Transverse colon (tissue), 4 donors: Measurements from ENCODE around the gene ENPP6. TPM values are rescaled to one million over a fixed set of nuclear protein-coding genes. Genes with fewer than 3 reads are reported as not detected.

ENCODE experiments used
- DNase-seq: peaks from one replicate; pipeline ENCODE4 v3.0.0-alpha.2; 2019
- H3K27ac ChIP-seq, 4 donors: fragments of 200-600 bp; sonication (generic); 2 replicates each; pipeline ENCODE4 v1.5.1; 2016 to 2018; ENCODE audit warnings: inconsistent platforms in 4 of 4
- H3K27me3 ChIP-seq: fragments of 200-600 bp; sonication (generic); 2 replicates; pipeline ENCODE4 v1.5.1; 2017; ENCODE audit warnings: inconsistent platforms
- H3K36me3 ChIP-seq, 4 donors: fragments of 200-600 bp; sonication (generic); 2 replicates each; pipeline ENCODE4 v1.5.1; 2017 to 2019; ENCODE audit warnings: inconsistent platforms in 4 of 4
- H3K4me1 ChIP-seq, 4 donors: fragments of 200-600 bp; sonication (generic); 2 replicates each; pipeline ENCODE4 v1.5.1; 2017 to 2020; ENCODE audit warnings: inconsistent platforms in 4 of 4
- H3K4me3 ChIP-seq, 4 donors: fragments of 200-600 bp; sonication (generic); 1 replicate in 1 of 4; 2 replicates in 3 of 4; pipeline versions ENCODE4 v1.5.1 to v1.6.1; 2017 to 2019; ENCODE audit warnings: inconsistent platforms in 4 of 4
- H3K9me3 ChIP-seq, 2 donors: fragments of 200-600 bp; sonication (generic); 2 replicates each; pipeline ENCODE4 v1.5.1; 2017 to 2019; ENCODE audit warnings: inconsistent platforms in 2 of 2
- CTCF ChIP-seq, 5 experiments: fragments of 200-600 bp in 3 of 5; fragments of 450-650 bp in 2 of 5; sonication (generic) in 3 of 5; IDR thresholded peaks; 1 replicate in 2 of 5; 2 replicates in 3 of 5; pipeline ENCODE4 v1.5.1; 2016 to 2017; ENCODE audit warnings: antibody characterized with exemption in 5 of 5, inconsistent platforms in 3 of 5, mild to moderate bottlenecking in 2 of 5, moderate library complexity in 1 of 5
- EP300 ChIP-seq: sonication (generic); formaldehyde crosslinking; IDR thresholded peaks from one replicate; pipeline ENCODE4 v1.6.1; 2017; ENCODE audit warnings: antibody characterized with exemption, low read depth
- POLR2A ChIP-seq: fragments of 450-650 bp; IDR thresholded peaks from one replicate; pipeline ENCODE4 v1.6.1; 2016; ENCODE audit warnings: antibody characterized with exemption, mild to moderate bottlenecking, moderate library complexity
- POLR2AphosphoS5 ChIP-seq, 3 donors: sonication (generic); formaldehyde crosslinking; IDR thresholded peaks; one replicate each; pipeline ENCODE4 v1.6.1; 2016; ENCODE audit warnings: antibody characterized with exemption in 3 of 3
- WGBS, 2 donors: methylation state at CpG; one replicate each; pipeline ENCODE4 v1.1.5; 2018; ENCODE audit warnings: low coverage in 1 of 2; 5-methylcytosine and 5-hydroxymethylcytosine counted together
- in situ Hi-C, 4 donors: fragments of 200-750 bp; cut with MboI; loops; one replicate each; pipeline versions ENCODE4 v1.15.0 to v1.15.1; 2017; ENCODE audit warnings: low sequenced_read_pairs in 3 of 4, low pct_ligation_motif_present in 1 of 4, low pct_unique_long_range_greater_than_20kb in 1 of 4
- intact Hi-C: fragments of 100-400 bp; cut with DNase I; formaldehyde crosslinking; loops from one replicate; pipeline ENCODE4 v1.15.1; 2023; ENCODE audit warnings: low total_unique reads
- total RNA-seq, 4 donors: library from RNA; depleted of rRNA; stranded (reverse); fragments of >200 nt; gene quantifications; one replicate each; pipeline ENCODE4 v1.1.0, GENCODE V29; 2016

Gene ENPP6
- total RNA-seq, 4 donors from 2014 or later, result 0.14 to 0.64 TPM; not detected in 2

DNA sequence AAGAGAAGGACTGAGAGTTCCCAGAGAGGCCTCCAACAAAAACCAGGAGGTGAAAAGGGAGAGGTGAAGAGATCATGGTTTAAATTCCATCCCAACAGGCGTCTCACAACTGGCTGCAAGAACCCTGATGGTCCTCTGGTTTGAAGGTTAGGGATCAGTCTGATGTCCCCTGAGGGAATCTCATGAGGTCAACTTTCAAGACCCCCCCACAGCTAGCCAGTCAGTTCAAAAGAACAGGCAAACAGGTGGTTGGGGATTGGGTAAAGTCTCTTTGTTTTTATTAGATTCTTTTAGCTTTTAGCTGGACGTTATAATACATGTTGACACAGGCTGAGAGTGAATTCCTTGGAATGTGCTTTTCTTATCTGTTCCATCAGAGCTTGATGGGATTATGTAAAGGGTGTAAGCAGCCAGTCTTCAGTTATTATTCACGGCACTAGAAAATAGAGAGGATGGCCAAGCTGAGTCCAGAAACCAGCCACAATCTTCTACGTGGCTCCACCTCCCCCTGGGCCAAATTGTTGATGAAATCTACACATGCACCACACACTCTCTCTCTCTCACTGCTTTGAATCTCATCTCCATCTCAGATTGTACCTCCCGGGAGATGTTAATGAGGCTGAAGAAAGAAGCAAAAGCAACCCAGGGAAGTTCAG is 20.8 kb downstream of the ENPP6 start:
- Histone ChIP-seq H3K36me3 (no peaks in the 10 kb centered on the region), H3K27ac (no peak overlapping the region), H3K9me3 (no peaks in the 10 kb centered on the region), H3K4me3 (no peak overlapping the region), H3K4me1 (no peaks in the 10 kb centered on the region), H3K27me3 (no peaks in the 10 kb centered on the region)
- WGBS, 2 donors, result 63 to 100% methylated on average over 1 to 5 of the region's 5 CpGs
- in situ Hi-C loops, result no loop called here
- DNase-seq, result no peak
- intact Hi-C loops, result no loop called here
- TF ChIP-seq POLR2A, result no peak
- no peak for TF ChIP-seq CTCF (IDR thresholded peaks at IDR 0.05)
- TF ChIP-seq POLR2AphosphoS5 (IDR thresholded peaks at IDR 0.05), result no peak
- TF ChIP-seq EP300, result no peak

- no peak overlapping the region for H3K4me3 ChIP-seq
- in situ Hi-C loops, result no loop called here
- no peaks in the 10 kb centered on the region for H3K9me3 ChIP-seq
- DNase-seq, result no peak
- TF ChIP-seq POLR2AphosphoS5 (IDR thresholded peaks at IDR 0.05), result no peak
- no peak for TF ChIP-seq CTCF (IDR thresholded peaks at IDR 0.05)
- no peak for TF ChIP-seq EP300
- no peak for TF ChIP-seq POLR2A
- intact Hi-C loops, result no loop called here
- 89 to 93% methylated on average over 9 to 15 of the region's 15 CpGs for WGBS, 2 donors
- no peak overlapping the region for H3K27ac ChIP-seq
- H3K27me3 ChIP-seq, result no peaks in the 10 kb centered on the region
- H3K36me3 ChIP-seq, result no peaks in the 10 kb centered on the region
- H3K4me1 ChIP-seq, result no peaks in the 10 kb centered on the region
Observed at GRCh38 chr4:184193556-184194525, 23.8 kb downstream of the ENPP6 start.

GRCh38 chr4:184192933-184193332 is 24.7 kb downstream of the ENPP6 start:
- H3K4me3 ChIP-seq, result no peak overlapping the region
- 69 to 92% methylated on average over 2 of the region's 2 CpGs for WGBS, 2 donors
- intact Hi-C loops, result no loop called here
- no peaks in the 10 kb centered on the region for H3K36me3 ChIP-seq
- no peak overlapping the region for H3K27ac ChIP-seq
- in situ Hi-C loops, result no loop called here
- H3K27me3 ChIP-seq, result no peaks in the 10 kb centered on the region
- TF ChIP-seq POLR2AphosphoS5 (IDR thresholded peaks at IDR 0.05), result no peak
- TF ChIP-seq POLR2A, result no peak
- no peak for TF ChIP-seq EP300
- no peak for TF ChIP-seq CTCF (IDR thresholded peaks at IDR 0.05)
- no peaks in the 10 kb centered on the region for H3K9me3 ChIP-seq
- H3K4me1 ChIP-seq, result no peaks in the 10 kb centered on the region
- no peak for DNase-seq

GRCh38 chr4:184191267-184191666 is 26.4 kb downstream of the ENPP6 start:
- intact Hi-C loops, result no loop called here

More at GRCh38 chr4:184191267-184191666, 26.4 kb downstream of the ENPP6 start:
- WGBS, 2 donors, result 88 to 94% methylated on average over 5 to 6 of the region's 6 CpGs
- no peak overlapping the region for H3K4me3 ChIP-seq
- in situ Hi-C loops, result no loop called here
- H3K9me3 ChIP-seq, result no peaks in the 10 kb centered on the region
- no peaks in the 10 kb centered on the region for H3K27me3 ChIP-seq
- H3K27ac ChIP-seq, result no peak overlapping the region
- H3K36me3 ChIP-seq, result no peaks in the 10 kb centered on the region
- H3K4me1 ChIP-seq, result no peaks in the 10 kb centered on the region
- TF ChIP-seq EP300 (no peak), POLR2A (no peak), POLR2AphosphoS5 (IDR thresholded peaks at IDR 0.05) (no peak), CTCF (IDR thresholded peaks at IDR 0.05) (no peak)
- no peak for DNase-seq
